ENCODE data around the gene GHITM.
A peak's percentile ranks its signal among the peaks of the same experiment; 100 is the strongest.
"Not testable (repeated sequence)": the region's sequence is repeated elsewhere in the genome, so short reads cannot be mapped to it uniquely, and the experiment has no call there.

Gene GHITM

DNA sequence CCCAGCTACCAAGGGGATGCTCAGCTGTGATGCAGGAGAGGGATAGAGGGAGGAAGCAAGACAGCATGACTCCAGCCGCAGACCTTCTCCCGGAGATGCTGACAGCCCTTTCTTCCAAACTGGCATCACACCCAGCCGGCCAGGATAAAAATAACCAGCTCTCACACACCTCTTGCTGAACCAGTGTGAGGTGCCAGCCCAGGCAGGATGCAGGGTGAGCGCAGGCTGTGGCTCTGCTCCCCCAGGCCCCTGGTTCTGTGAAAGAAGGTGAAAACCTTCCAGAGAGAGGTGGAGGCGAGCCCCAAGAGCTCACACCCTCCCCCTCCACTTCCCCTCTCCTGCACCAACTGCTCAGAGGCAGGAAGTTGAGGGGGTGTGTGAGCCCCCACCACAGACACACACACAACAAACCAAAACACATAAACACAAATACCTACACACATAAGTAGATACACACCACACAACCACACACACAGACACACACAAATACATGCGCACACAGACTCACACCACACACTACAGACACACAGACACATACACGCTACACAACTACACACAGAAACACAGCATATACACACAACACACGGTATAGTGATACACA lies 38.3 kb downstream of the GHITM start:
- no peak for DNase-seq

DNA sequence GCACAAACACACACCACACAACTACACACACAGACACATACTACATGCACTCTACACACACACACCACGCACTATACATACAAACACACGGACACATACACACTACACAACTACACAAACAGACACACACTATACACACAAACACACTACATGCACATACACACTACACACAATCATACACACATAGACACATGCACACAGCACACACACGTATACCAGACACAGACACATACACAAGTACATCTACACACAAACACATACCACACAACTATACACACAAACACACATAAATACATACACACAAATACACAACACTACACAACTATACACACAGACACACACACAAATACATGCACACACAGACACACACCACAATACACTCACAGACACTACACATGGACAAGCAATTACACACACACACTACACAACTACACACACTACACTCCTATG lies 38.9 kb downstream of the GHITM start:
- DNase-seq: no peak

DNA sequence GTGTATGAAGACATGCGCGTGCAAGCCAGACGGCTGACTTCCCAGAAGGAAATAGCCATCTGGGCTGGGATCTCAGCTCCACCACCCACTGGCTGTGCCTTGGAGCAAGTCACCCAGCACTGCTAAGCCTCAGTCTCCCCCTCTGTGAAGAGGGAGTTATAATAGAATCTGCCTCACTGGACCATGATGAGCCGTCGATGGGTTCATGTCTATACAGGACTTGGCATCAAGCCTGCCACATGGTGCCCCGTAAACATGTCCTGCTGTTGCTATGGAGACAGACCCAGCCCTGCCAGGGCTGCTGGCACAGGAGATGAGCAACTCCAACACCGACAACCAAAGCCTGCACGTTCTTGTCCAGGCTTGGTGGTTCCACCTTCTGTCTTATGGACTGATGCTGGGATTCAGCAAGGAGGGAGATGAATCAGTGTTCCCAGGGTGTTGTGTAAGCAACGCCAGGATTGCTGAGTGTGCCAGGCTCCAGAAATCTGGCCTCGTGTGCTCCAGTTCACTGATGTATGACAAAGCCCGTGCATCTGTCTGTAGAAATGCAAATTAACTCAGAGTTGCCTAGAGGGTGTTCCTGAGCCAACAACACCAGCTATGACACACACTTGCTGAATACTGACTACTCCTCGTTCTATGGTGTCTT lies 39.9 kb downstream of the GHITM start:
- DNase-seq: peak; percentile 68

GRCh38 chr10:84180386-84180785 lies 41.1 kb downstream of the GHITM start:
- DNase-seq: not testable (repeated sequence)

- DNase-seq: no peak
Measured at GRCh38 chr10:84181631-84182030, 42.3 kb downstream of the GHITM start.

DNA sequence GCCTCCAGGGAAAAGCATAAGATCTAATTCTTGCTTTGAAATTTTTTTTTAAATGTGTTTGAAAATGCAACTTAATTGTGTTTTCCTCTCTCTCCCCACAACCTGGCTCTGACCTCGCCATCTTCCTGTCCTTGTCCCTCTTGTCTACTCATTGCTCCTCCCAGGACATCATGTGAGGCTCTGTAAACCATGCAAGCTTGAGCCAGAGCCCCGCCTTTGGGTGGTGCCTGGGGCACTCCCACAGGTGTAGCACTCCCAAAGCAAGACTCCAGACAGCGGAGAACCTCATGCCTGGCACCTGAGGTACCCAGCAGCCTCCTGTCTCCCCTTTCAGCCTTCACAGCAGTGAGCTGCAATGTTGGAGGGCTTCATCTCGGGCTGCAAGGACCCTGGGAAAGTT lies 45.2 kb downstream of the GHITM start:
- DNase-seq: peak; percentile 50

DNA sequence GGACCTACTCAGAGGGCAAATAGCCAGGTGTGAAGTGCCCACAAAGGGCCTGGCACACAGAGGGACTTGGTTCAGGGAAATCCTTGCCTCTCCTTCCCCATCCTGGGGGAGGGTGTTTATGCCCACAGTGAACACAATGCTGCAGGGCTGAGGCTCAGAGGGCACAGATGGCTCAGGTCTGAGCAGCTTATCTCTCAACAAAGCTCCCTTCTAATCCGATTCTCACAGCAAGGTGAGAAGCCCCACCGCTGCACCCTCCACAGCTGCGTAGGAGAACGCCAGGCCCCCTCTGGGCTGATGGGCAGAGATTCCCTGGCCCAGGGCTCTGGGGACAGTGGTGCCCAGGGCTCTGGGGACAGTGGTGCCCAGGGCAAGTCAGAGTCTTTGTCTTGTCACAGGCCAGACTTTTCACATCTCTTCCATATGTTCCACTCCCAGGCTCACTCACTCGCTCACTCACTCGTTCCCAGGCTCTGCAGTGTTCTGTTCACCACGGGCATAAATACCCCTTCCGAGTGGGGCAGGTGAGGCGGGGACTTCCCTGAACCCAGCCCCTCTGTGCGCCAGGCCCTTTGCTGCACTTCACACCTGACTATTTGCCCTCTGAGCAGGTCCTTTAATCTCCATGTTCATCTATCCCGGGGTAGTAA lies 46.3 kb downstream of the GHITM start:
- DNase-seq: peak; percentile 98

DNA sequence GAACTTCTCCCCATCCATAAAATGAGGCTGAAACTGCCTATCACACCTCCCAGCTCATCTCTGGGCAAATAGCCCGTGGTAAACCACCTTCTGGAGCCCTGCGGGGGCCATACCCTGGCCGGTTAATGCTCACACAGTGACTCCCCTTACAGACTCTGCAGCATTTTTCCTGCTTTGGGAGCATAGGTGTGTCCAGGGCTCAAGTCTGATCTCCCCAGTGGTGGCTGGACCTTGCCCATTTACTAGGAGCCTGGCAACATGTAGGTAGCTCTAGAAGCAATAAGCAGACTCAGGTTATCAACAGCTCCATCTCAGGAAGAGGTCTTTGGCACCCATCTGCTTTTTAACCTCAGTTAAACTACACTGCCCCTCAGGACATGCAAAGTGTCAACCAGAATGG lies 49.5 kb downstream of the GHITM start:
- no peak for DNase-seq

GRCh38 chr10:84190621-84191020 lies 51.3 kb downstream of the GHITM start:
- DNase-seq: no peak

- no peak for DNase-seq
Measured at GRCh38 chr10:84191106-84191505, 51.8 kb downstream of the GHITM start.

GRCh38 chr10:84193327-84193726 lies 54.0 kb downstream of the GHITM start:
- DNase-seq: no peak

DNA sequence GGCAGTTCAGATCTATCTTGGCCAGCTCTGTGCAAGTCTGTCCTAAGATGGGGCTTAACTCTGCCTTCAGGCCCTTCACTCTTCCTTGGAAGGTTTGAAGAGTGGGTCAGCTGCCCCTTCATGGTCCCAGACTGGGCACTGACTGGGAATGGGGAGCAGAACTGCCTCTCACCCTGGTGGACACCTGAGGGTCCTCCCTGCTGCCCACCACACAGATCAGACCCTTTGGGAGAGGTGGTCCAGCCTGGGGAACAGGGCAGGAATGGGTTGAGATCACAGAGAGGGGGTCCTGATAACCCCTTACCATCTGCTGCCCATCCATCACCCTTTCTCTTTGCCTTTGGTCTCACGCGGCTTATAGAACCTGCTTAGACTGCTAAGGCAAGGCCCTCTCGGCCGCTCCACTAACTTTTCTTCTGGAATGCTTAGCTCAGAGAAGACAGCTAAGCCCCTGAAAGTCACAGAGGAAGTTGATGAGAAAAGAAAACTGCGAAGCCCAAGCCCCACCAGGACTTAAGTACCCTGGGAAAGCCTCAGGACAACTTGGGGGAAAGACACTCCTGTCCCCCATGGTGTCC lies 54.6 kb downstream of the GHITM start:
- DNase-seq: no peak

DNA sequence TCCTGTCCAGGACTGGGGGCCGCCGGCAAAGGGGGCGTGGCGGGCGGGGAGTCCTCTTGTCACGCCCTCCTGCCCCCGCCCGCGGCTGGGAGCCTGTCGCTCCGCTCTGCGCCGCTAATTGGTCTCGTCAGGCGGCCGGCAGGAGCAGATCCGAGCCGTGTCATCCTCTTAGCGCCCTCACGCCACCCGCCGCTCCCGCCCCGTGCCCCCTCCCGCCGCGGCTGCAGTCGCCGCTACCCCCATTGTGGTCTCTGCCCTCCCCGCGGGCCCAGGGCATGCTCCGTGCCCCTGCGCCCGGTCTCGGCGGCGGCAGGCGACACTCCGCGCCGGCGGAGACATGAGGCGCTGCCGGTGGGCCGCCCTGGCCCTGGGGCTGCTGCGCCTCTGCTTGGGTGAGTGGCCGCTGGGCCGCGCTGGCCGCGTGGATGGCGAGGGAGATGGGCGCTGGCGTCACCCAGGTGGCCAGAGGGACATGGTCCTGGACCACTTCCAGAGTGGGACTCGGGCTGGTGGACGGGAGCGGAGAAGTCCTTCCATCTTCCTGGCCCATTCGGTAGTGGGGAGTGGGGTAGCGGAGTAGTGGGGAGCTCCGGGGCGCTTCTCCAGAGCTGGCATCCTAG lies 55.2 kb downstream of the GHITM start, which contains the start of gene CDHR1:
Gene CDHR1, plus strand, starts transcription at position 114 of the 620 bp plus-strand sequence. Its CDS starts 224 bp downstream, at position 338.
- DNase-seq: peak; percentile 89

- DNase-seq: no peak
Measured at GRCh38 chr10:84195044-84195830, 55.9 kb downstream of the GHITM start.

- peak; percentile 13 for DNase-seq
Measured at GRCh38 chr10:84196083-84196482, 56.8 kb downstream of the GHITM start.

DNA sequence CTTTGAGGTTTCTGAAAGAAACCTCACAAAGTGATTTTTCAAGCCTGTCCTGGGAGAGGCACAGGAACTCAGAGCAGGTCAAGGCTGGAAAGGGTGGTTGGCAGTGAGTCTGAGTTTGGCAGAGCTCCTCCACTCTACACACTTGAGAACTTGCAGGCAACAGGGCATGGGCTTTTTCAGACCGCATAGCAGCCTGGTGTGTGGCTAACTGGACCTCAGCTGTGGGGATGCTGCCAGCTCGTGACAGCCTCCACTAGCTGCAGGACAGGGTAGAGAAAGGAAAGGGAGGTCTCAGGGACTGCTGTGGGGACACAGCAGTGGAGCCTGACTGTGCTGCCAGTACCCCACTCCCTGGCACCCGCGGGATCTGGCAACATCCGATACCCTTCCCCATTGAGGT lies 57.6 kb downstream of the GHITM start:
- no peak for DNase-seq

- no peak for DNase-seq
Measured at GRCh38 chr10:84197643-84198042, 58.3 kb downstream of the GHITM start.

GRCh38 chr10:84198206-84198915 lies 59.1 kb downstream of the GHITM start:
- DNase-seq: peak; percentile 63

GRCh38 chr10:84200537-84201243 lies 61.4 kb downstream of the GHITM start:
- no peak for DNase-seq

GRCh38 chr10:84201244-84201606 lies 61.9 kb downstream of the GHITM start:
- DNase-seq: peak; percentile 7

DNA sequence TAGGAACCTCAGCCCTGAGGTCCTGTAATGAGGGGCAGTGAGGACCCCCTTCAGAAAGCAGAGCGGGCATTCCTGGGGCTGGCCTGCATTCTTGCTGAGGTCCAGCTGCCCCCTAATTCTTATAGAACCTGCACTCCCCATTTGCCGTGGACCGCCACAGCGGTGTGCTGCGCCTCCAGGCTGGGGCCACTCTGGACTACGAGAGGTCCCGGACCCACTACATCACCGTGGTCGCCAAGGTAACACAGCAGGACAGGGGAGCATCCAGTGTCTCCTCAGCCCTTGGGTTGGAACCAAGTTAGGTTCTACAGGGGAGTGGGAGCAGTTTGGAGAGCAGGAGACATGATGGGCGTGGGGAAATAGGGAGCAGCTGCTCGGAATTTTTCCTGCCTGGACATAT lies 62.4 kb downstream of the GHITM start:
- DNase-seq: no peak
